Measurements from ENCODE around the gene KCNK13. TPM values are rescaled to one million over a fixed set of nuclear protein-coding genes. Genes with fewer than 3 reads are reported as not detected.

The KCNK13 gene
- total RNA-seq, 4 donors from 2014 or later, result 0.28 to 5.9 (median 2.0) TPM; not detected in 1

GRCh38 chr14:90105756-90106155 is 44.0 kb downstream of the KCNK13 start:
- DNase-seq (ENCODE audit: low spot score) (no peak), ATAC-seq (ENCODE audit: low FRiP score) (no peak)
- TF ChIP-seq, protein P1, sequence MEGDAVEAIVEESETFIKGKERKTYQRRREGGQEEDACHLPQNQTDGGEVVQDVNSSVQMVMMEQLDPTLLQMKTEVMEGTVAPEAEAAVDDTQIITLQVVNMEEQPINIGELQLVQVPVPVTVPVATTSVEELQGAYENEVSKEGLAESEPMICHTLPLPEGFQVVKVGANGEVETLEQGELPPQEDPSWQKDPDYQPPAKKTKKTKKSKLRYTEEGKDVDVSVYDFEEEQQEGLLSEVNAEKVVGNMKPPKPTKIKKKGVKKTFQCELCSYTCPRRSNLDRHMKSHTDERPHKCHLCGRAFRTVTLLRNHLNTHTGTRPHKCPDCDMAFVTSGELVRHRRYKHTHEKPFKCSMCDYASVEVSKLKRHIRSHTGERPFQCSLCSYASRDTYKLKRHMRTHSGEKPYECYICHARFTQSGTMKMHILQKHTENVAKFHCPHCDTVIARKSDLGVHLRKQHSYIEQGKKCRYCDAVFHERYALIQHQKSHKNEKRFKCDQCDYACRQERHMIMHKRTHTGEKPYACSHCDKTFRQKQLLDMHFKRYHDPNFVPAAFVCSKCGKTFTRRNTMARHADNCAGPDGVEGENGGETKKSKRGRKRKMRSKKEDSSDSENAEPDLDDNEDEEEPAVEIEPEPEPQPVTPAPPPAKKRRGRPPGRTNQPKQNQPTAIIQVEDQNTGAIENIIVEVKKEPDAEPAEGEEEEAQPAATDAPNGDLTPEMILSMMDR (IDR thresholded peaks at IDR 0.05), result no peak

DNA sequence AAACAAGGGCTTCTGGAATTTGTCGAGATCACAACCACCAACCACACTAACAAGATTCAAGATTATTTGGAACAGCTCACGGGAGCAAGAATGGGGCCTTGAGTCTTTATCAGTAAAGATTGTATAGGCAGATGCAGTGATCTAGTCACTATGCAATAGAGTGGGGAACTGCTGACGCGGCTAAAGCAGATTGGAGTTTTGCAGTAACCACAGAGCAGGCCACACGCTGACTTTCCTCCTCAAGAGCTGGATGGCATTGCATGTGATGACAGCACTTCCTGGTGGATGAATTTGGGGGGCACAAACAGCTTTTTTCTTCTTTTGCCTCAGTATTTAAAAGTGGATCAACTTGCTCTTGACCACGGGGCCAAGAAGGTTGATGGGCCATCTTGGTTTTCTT is 46.0 kb downstream of the KCNK13 start:
- TF ChIP-seq, protein P1 (IDR thresholded peaks at IDR 0.05), result no peak
- DNase-seq (ENCODE audit: low spot score), result no peak
- ATAC-seq (ENCODE audit: low FRiP score), result no peak

DNA sequence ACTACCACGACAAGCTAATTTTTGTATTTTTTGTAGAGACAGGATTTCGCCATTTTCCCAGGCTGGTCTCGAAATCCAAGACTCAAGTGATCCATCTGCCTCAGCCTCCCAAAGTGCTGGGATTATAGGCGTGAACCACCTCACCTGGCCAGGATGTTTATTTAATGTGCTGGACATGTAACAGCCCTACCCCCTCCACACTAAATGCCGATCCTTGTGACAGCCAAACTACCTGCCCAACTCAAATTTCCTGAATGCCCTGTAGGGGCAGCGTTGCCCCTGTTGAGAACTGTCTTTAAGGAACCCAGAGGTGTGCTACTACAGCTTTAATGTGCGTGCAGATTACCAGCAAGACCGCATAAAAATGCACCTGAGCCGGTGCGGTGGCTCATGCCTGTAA is 48.1 kb downstream of the KCNK13 start:
- TF ChIP-seq, protein P1 (IDR thresholded peaks at IDR 0.05), result no peak
- ATAC-seq (ENCODE audit: low FRiP score) (no peak), DNase-seq (ENCODE audit: low spot score) (no peak)

DNA sequence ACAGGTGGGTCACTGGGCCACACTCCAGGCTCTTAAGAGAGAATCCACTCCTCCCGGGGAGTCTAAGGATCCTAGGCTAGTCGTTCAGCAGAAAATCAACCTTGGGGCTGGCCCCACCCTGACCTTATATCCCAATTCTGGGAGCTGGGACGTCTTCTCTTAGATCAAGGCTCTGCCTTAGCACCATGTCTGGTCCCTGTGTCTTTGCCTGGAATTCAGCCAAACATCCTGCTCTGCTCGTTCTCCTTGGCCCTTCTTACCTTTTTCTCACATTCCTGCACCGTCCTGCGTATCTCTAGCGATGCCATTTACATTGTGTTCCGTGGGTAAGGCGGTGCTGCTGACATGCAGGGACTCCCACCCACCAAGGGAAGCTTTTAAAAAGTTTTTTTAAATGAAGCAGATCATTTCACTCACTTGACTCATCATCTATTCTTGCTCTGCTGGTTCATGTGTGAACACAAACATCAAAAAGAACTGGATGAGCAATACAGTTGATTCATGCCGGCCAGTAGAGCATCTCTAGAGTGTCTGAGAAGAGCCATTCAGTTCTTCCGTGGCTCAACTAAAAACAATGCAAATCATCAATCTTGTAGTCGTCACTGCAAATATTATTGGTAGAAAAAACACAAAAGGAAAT is 50.2 kb downstream of the KCNK13 start:
- TF ChIP-seq, protein P1 (IDR thresholded peaks at IDR 0.05), result no peak
- ATAC-seq (ENCODE audit: low FRiP score) (no peak), DNase-seq (ENCODE audit: low spot score) (no peak)

DNA sequence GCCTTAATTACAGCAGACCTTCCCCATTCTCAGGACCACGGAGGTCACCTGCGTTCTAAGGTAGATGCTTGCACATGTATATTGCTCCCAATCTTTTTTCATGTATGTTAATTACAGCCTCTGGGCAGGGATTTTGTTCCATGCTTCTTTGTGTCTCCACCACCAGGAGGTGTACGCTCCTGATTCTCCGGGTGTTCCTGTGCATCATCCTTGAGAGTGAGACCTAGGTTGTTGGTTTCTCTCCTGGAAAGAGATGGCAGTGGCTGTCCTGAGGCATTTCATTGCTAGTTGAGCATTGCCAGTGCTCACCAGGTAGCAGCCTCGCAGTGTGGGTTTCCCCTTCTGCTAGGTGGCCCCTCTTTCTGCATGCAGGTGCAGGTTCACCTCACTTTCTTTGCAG is 52.8 kb downstream of the KCNK13 start:
- TF ChIP-seq, protein P1 (IDR thresholded peaks at IDR 0.05), result no peak
- ATAC-seq (ENCODE audit: low FRiP score) (no peak), DNase-seq (ENCODE audit: low spot score) (no peak)

DNA sequence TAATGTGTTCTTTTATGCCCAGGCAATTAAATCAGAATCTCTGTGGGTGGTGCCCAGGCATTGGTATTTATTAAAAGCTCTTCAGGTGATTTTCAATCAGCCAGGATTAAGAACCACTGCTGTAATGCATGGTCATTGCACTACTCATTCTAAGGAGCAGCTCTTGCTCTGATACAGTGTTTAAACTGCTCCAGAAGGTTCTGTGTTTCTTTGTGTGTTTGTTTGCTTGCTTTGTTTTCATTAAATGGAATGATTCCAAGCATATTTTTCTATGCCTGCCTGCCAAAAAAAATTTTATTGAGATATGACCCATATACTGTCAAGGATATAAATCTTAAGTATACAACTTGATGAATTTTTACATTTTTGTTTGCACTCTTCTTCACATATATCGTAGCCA is 54.0 kb downstream of the KCNK13 start:
- ATAC-seq (ENCODE audit: low FRiP score) (no peak), DNase-seq (ENCODE audit: low spot score) (no peak)
- TF ChIP-seq, protein P1 (IDR thresholded peaks at IDR 0.05), result no peak

- TF ChIP-seq, protein P1 (IDR thresholded peaks at IDR 0.05), result no peak
- ATAC-seq (ENCODE audit: low FRiP score), result no peak
Observed at GRCh38 chr14:90116444-90116843, 54.6 kb downstream of the KCNK13 start.

More at GRCh38 chr14:90116444-90116843, 54.6 kb downstream of the KCNK13 start:
- DNase-seq (ENCODE audit: low spot score), result no peak

All from omental fat pad (tissue), 4 donors.